ENCODE results near the gene CNGA4.

DNA sequence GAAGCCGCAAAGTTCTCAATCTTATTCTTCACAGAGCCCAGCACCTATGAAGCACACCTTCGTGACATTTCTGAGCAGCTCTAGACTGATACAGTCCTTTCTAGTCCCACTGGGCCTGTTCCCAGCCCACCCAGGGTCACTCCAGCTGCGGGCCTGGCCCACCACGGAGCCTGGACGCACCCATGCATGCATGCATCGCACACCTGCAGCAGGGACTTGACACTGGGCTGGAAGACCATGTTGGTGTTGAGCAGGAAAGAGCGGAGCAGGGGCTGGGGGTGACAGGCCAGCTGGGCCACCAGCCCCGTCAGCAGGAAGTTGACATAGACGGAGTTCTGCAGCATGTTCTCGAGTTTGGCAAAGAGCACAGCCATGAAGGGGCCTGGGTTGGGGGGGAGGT, 24.4 kb upstream of the CNGA4 start:
- TF ChIP-seq, protein P1, sequence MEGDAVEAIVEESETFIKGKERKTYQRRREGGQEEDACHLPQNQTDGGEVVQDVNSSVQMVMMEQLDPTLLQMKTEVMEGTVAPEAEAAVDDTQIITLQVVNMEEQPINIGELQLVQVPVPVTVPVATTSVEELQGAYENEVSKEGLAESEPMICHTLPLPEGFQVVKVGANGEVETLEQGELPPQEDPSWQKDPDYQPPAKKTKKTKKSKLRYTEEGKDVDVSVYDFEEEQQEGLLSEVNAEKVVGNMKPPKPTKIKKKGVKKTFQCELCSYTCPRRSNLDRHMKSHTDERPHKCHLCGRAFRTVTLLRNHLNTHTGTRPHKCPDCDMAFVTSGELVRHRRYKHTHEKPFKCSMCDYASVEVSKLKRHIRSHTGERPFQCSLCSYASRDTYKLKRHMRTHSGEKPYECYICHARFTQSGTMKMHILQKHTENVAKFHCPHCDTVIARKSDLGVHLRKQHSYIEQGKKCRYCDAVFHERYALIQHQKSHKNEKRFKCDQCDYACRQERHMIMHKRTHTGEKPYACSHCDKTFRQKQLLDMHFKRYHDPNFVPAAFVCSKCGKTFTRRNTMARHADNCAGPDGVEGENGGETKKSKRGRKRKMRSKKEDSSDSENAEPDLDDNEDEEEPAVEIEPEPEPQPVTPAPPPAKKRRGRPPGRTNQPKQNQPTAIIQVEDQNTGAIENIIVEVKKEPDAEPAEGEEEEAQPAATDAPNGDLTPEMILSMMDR (CRISPR knock-in tag; IDR thresholded peaks at IDR 0.05): no peak
- no peak for TF ChIP-seq RBAK (CRISPR knock-in tag; IDR thresholded peaks at IDR 0.05)
- TF ChIP-seq SMARCC2 (IDR thresholded peaks at IDR 0.05): no peak
- TF ChIP-seq PRPF4 (IDR thresholded peaks at IDR 0.05; ENCODE audit: low read depth, low read length, poor library complexity, severe bottlenecking): no peak
- TF ChIP-seq GABPA (IDR thresholded peaks at IDR 0.05; ENCODE audit: low read depth, low read length): no peak
- TF ChIP-seq GABPA (CRISPR knock-in tag; IDR thresholded peaks at IDR 0.05; ENCODE audit: low read depth): no peak
- no peak for TF ChIP-seq RBFOX2 (IDR thresholded peaks at IDR 0.05; ENCODE audit: low read depth, low read length)
- TF ChIP-seq JUND (CRISPR knock-in tag; IDR thresholded peaks at IDR 0.05): no peak
- TF ChIP-seq ZBTB20 (CRISPR knock-in tag; IDR thresholded peaks at IDR 0.05; ENCODE audit: borderline replicate concordance, low read depth): no peak
- no peak for TF ChIP-seq TRIM24 (CRISPR knock-in tag; IDR thresholded peaks at IDR 0.05)
- TF ChIP-seq ISL2 (CRISPR knock-in tag; IDR thresholded peaks at IDR 0.05): no peak
